Colonic mucosa (tissue), 4 donors: Measurements from ENCODE around the gene TNN. TPM values are rescaled to one million over a fixed set of nuclear protein-coding genes. Genes with fewer than 3 reads are reported as not detected.

ENCODE experiments used
- DNase-seq: peaks from one replicate; pipeline ENCODE4 v3.0.0-alpha.2; 2020
- H3K27ac ChIP-seq: fragments of 200-600 bp; one replicate; pipeline ENCODE4 v1.8.0; 2021
- H3K27me3 ChIP-seq: fragments of 200-600 bp; one replicate; pipeline ENCODE4 v1.8.0; 2021
- H3K36me3 ChIP-seq: fragments of 200-600 bp; one replicate; pipeline ENCODE4 v1.8.0; 2021
- H3K4me1 ChIP-seq: fragments of 200-600 bp; one replicate; pipeline ENCODE4 v1.8.0; 2021; ENCODE audit warnings: mild to moderate bottlenecking
- H3K4me3 ChIP-seq: fragments of 200-600 bp; one replicate; pipeline ENCODE4 v1.8.0; 2021
- H3K9ac ChIP-seq, 2 donors: one replicate each; pipeline ENCODE4 v1.7.0; 2013; ENCODE audit warnings: control low read depth in 2 of 2, low read depth in 2 of 2, low read length in 2 of 2
- H3K9me3 ChIP-seq: fragments of 200-600 bp; one replicate; pipeline ENCODE4 v1.8.0; 2021
- intact Hi-C: fragments of 100-400 bp; cut with DNase I; formaldehyde crosslinking; loops from one replicate; pipeline ENCODE4 v1.14.1; 2022
- total RNA-seq, 2 donors: library from RNA; stranded (reverse); fragmentation: NEBNext Ultra II Directional in 1 of 2; extraction: Animal tissue kit (Norgen Biotek cat#: 25700) in 1 of 2; gene quantifications; one replicate each; pipeline ENCODE4 v1.2.1, GENCODE V29; 2021
- TF ChIP-seq, protein P1 (sequence below): fragments of 200-600 bp; IDR thresholded peaks from one replicate; pipeline ENCODE4 v1.8.0; 2022; ENCODE audit warnings: antibody characterized with exemption, mild to moderate bottlenecking
- donor health status: healthy.
- donor health status: DM: no; HTN: no; CAD: no.
- donor health status: DM: no; HTN: no; CAD: no.

The TNN gene
- total RNA-seq, 2 donors from 2014 or later: 0.07 to 0.13 TPM

DNA sequence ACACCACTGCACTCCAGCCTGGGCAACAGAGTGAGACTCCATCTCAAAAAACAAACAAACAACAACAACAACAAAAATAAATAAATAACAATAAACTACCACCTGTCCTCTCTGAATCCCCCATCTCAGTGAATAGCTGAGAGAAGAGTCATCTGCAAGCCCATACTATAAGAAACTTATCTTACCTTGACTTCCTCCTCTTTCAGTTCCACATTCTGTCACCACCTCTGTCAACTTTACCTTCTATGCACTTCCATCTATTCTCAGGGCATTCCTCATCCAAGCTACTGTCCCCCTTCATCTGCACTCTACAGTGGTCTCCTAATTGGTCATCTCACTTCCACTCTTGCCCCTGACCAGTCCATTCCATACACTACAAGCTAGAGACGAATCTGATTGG, 66.9 kb downstream of the TNN start:
- Histone ChIP-seq H3K9ac (no peak overlapping the region), H3K9me3 (no peaks in the 10 kb centered on the region), H3K27me3 (no peaks in the 10 kb centered on the region), H3K36me3 (no peaks in the 10 kb centered on the region), H3K4me3 (no peak overlapping the region), H3K4me1 (no peaks in the 10 kb centered on the region), H3K27ac (no peak overlapping the region)
- TF ChIP-seq, protein P1, sequence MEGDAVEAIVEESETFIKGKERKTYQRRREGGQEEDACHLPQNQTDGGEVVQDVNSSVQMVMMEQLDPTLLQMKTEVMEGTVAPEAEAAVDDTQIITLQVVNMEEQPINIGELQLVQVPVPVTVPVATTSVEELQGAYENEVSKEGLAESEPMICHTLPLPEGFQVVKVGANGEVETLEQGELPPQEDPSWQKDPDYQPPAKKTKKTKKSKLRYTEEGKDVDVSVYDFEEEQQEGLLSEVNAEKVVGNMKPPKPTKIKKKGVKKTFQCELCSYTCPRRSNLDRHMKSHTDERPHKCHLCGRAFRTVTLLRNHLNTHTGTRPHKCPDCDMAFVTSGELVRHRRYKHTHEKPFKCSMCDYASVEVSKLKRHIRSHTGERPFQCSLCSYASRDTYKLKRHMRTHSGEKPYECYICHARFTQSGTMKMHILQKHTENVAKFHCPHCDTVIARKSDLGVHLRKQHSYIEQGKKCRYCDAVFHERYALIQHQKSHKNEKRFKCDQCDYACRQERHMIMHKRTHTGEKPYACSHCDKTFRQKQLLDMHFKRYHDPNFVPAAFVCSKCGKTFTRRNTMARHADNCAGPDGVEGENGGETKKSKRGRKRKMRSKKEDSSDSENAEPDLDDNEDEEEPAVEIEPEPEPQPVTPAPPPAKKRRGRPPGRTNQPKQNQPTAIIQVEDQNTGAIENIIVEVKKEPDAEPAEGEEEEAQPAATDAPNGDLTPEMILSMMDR: no peak
- intact Hi-C loops: no loop called here
- no peak for DNase-seq

DNA sequence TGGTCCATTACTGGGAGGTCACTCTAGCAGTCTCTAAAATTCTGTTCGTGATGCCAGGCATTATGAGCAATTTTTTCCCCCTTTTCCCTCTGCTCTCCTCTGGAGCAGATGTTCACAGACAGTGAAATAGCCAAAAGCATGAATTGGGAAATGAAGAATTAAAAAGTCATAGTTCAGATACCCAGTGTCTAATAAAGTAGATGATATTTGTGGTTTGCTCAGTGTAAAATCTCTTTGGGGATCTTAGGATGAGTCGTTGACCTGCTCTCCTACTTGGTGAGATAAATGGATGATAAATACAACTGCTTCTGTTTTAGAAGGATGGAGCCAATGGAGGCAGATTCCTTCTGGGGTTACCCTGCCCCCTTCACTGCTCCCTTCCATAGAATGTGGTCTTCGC, 68.6 kb downstream of the TNN start:
- Histone ChIP-seq H3K27me3 (no peaks in the 10 kb centered on the region), H3K27ac (no peak overlapping the region), H3K9me3 (no peaks in the 10 kb centered on the region), H3K4me1 (no peaks in the 10 kb centered on the region), H3K36me3 (no peaks in the 10 kb centered on the region), H3K9ac (no peak overlapping the region), H3K4me3 (no peak overlapping the region)
- TF ChIP-seq, protein P1: no peak
- intact Hi-C loops: no loop called here
- no peak for DNase-seq

DNA sequence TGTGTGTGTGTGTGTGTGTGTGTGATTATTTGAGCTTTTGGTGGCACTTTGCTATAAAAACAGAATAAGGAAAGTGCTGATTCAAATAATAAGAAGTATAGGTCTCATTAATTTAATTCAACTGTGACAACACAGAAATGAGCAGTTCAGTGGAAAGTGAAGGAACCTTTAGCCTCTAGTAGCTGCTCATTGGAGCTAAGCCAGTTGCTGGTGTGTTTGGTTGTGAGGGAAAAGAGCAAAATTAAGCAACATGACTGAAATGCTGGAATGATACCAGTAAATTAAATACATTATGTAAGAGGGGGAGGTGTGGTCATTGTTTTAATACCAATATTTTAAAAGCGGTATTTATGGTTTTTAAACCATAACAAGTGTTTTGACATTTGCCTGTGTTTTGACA, 69.7 kb downstream of the TNN start:
- Histone ChIP-seq H3K36me3 (no peaks in the 10 kb centered on the region), H3K27ac (no peak overlapping the region), H3K27me3 (no peaks in the 10 kb centered on the region), H3K9ac (no peak overlapping the region), H3K9me3 (no peaks in the 10 kb centered on the region), H3K4me1 (no peaks in the 10 kb centered on the region), H3K4me3 (no peak overlapping the region)
- DNase-seq: no peak
- intact Hi-C loops: no loop called here
- TF ChIP-seq, protein P1: no peak

DNA sequence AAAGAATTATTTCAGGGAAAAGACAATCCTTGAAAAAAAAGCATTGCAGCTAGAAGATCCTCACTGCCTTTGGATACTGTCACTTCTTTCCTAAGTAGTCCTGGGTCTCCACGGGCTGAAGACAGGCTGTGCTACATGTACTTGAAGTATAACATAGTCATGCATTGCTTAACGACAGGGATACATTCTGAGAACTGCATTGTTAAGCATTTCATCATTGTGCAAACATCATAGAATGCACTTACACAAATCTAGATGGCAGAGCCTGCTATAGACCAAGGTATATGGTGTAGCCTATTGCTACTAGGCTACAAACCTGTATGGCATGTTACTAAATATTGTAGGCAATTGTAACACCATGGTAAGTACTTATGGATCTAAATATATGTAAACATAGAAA, 70.9 kb downstream of the TNN start:
- H3K27me3 ChIP-seq: no peaks in the 10 kb centered on the region
- H3K27ac ChIP-seq: no peak overlapping the region
- H3K4me1 ChIP-seq: no peaks in the 10 kb centered on the region
- H3K36me3 ChIP-seq: no peaks in the 10 kb centered on the region
- no peaks in the 10 kb centered on the region for H3K9me3 ChIP-seq
- H3K9ac ChIP-seq: no peak overlapping the region
- TF ChIP-seq, protein P1: no peak
- intact Hi-C loops: no loop called here
- H3K4me3 ChIP-seq: no peak overlapping the region
- DNase-seq: no peak

DNA sequence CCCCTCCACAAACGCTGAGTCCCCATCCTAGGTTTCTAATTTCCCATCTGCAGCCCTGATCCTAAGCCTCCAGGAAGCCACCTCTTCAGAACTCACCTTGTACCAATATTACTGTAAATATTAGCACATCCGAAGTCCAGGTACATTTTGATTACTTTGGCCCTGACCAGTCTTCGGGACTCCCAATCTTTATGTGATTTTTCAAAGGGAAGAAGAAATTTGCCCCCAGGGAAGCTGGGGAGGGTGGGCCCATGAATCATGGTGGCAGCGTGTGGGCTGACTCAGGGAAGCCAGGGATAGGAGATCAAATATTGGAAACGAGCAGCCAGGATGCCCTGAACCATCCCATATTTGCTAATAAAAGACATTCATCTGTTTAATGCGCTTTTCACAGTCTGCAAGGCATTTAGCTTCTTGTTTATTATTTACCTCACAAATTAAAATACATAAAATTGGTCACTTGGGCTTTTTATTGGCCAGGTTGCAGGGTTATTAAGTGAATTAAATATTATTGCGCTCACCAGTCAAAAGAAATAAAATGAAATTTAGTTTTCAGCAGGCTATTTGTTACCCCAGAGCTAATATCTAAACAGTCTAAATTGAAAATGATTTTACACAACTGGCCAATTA, 78.4 kb downstream of the TNN start:
- DNase-seq: no peak
- no peaks in the 10 kb centered on the region for H3K4me1 ChIP-seq
- no peak overlapping the region for H3K27ac ChIP-seq
- TF ChIP-seq, protein P1: no peak
- no peak overlapping the region for H3K9ac ChIP-seq
- no peak overlapping the region for H3K4me3 ChIP-seq
- intact Hi-C loops: no loop called here
- H3K27me3 ChIP-seq: no peaks in the 10 kb centered on the region
- no peaks in the 10 kb centered on the region for H3K36me3 ChIP-seq
- H3K9me3 ChIP-seq: no peaks in the 10 kb centered on the region
